GM12891 (cell line): ENCODE data around the gene TCEAL5.

ENCODE experiments used
- PAX5 ChIP-seq: IDR thresholded peaks from 2 replicates; pipeline ENCODE4 v1.6.1; 2011; ENCODE audit warnings: low read length, moderate library complexity, mild to moderate bottlenecking; ENCODE audit not compliant: insufficient read depth, severe bottlenecking
- POLR2A ChIP-seq: IDR thresholded peaks from 2 replicates; pipeline ENCODE4 v1.6.1; 2011; ENCODE audit warnings: low read depth, low read length, control low read depth
- POLR2AphosphoS5 ChIP-seq: IDR thresholded peaks from 2 replicates; pipeline ENCODE4 v1.6.1; 2011; ENCODE audit warnings: low read depth, low read length, control low read depth
- POU2F2 ChIP-seq: IDR thresholded peaks from 2 replicates; pipeline ENCODE4 v1.6.1; 2011; ENCODE audit warnings: low read depth, mild to moderate bottlenecking, control low read depth, low read length, moderate library complexity
- SPI1 ChIP-seq: IDR thresholded peaks from 2 replicates; pipeline ENCODE4 v1.6.1; 2011; ENCODE audit warnings: low read depth, low read length, control low read depth
- TAF1 ChIP-seq: IDR thresholded peaks from 2 replicates; pipeline ENCODE4 v1.6.1; 2011; ENCODE audit warnings: low read depth, low read length, control low read depth

- no peak for TF ChIP-seq POLR2A
- no peak for TF ChIP-seq SPI1
- no peak for TF ChIP-seq TAF1
- no peak for TF ChIP-seq POLR2AphosphoS5
- TF ChIP-seq POU2F2: no peak
- no peak for TF ChIP-seq PAX5
These were observed 493 bp downstream of the TCEAL5 start for GRCh38 chrX:103275947-103276567.
